ENCODE data around the gene CXCR1. TPM values are rescaled to one million over a fixed set of nuclear protein-coding genes. Genes with fewer than 3 reads are reported as not detected.
"Not testable (repeated sequence)": the region's sequence is repeated elsewhere in the genome, so short reads cannot be mapped to it uniquely, and the experiment has no call there.

Gene CXCR1
- total RNA-seq, 2 donors from 2014 or later = not detected

GRCh38 chr2:218123986-218124385 is 42.8 kb downstream of the CXCR1 start:
- H3K9me3 ChIP-seq (ENCODE audit: control insufficient read depth, low read length, poor library complexity, severe bottlenecking) = peaks cover 3% of the 10 kb centered on the region
- peaks cover 2% of the 10 kb centered on the region for H3K36me3 Mint-ChIP-seq (ENCODE audit: low read depth)
- no peak for ATAC-seq
- H3K27me3 Mint-ChIP-seq = peaks cover 29% of the 10 kb centered on the region
- no peak overlapping the region for H3K4me3 Mint-ChIP-seq
- no peak overlapping the region for H3K27ac Mint-ChIP-seq
- no peaks in the 10 kb centered on the region for H3K4me1 Mint-ChIP-seq
- DNase-seq = no peak

- peaks cover 18% of the 10 kb centered on the region for H3K27me3 Mint-ChIP-seq
- ATAC-seq; H3K4me3 Mint-ChIP-seq; H3K27ac Mint-ChIP-seq; DNase-seq; H3K4me1 Mint-ChIP-seq; H3K36me3 Mint-ChIP-seq (ENCODE audit: low read depth); H3K9me3 ChIP-seq (ENCODE audit: control insufficient read depth, low read length, poor library complexity, severe bottlenecking): not testable (repeated sequence)
Observed at GRCh38 chr2:218122286-218122685, 44.5 kb downstream of the CXCR1 start.

- H3K4me3 Mint-ChIP-seq; ATAC-seq; DNase-seq; H3K9me3 ChIP-seq (ENCODE audit: control insufficient read depth, low read length, poor library complexity, severe bottlenecking); H3K4me1 Mint-ChIP-seq; H3K36me3 Mint-ChIP-seq (ENCODE audit: low read depth); H3K27ac Mint-ChIP-seq: not testable (repeated sequence)
- peaks cover 18% of the 10 kb centered on the region for H3K27me3 Mint-ChIP-seq
Observed at GRCh38 chr2:218121789-218122188, 45.0 kb downstream of the CXCR1 start.

Other genes starting within 250 kb of the CXCR1 start
- gene TNS1, start 164.0 kb downstream of the CXCR1 start, total RNA-seq = 10 to 100 TPM in 1 of 2 donors, under 1 TPM in 1; 0.80 to 16.8 TPM
- under 1 TPM in 1 of 2 donors, not detected in 1; 0.77 TPM for gene RUFY4, start 97.7 kb downstream of the CXCR1 start, total RNA-seq
- gene CXCR2, start 40.9 kb downstream of the CXCR1 start, total RNA-seq = under 1 TPM in 1 of 2 donors, not detected in 1; 0.10 TPM
- 100 to 1,000 TPM; 424 to 467 TPM for gene ARPC2, start 50.2 kb upstream of the CXCR1 start, total RNA-seq
- gene GPBAR1, start 94.1 kb upstream of the CXCR1 start, total RNA-seq = 1 to 10 TPM; 1.5 to 2.7 TPM
- 10 to 100 TPM; 46.8 to 47.0 TPM for gene AAMP, start 103.2 kb upstream of the CXCR1 start, total RNA-seq
- gene PNKD, start 103.6 kb upstream of the CXCR1 start, total RNA-seq = 10 to 100 TPM; 21.1 to 31.2 TPM
- gene TMBIM1, start 125.5 kb upstream of the CXCR1 start, total RNA-seq = 100 to 1,000 TPM in 1 of 2 donors, 10 to 100 TPM in 1; 97.4 to 121 TPM
- not detected for gene CATIP, start 189.9 kb upstream of the CXCR1 start, total RNA-seq
- gene SLC11A1, start 215.3 kb upstream of the CXCR1 start, total RNA-seq = 10 to 100 TPM in 1 of 2 donors, 1 to 10 TPM in 1; 2.7 to 23.9 TPM
- 100 to 1,000 TPM; 109 to 132 TPM for gene CTDSP1, start 232.9 kb upstream of the CXCR1 start, total RNA-seq

All from T-helper 17 cell (primary cell).